ENCODE results near the gene MED27. TPM values are rescaled to one million over a fixed set of nuclear protein-coding genes. Genes with fewer than 3 reads are reported as not detected.

MED27 gene
- total and polyA plus RNA-seq, 2 of the 13 experiments (the other 11 are each of a cell fraction or from before 2014, with no cell fraction given): 16.9 to 19.0 TPM

DNA sequence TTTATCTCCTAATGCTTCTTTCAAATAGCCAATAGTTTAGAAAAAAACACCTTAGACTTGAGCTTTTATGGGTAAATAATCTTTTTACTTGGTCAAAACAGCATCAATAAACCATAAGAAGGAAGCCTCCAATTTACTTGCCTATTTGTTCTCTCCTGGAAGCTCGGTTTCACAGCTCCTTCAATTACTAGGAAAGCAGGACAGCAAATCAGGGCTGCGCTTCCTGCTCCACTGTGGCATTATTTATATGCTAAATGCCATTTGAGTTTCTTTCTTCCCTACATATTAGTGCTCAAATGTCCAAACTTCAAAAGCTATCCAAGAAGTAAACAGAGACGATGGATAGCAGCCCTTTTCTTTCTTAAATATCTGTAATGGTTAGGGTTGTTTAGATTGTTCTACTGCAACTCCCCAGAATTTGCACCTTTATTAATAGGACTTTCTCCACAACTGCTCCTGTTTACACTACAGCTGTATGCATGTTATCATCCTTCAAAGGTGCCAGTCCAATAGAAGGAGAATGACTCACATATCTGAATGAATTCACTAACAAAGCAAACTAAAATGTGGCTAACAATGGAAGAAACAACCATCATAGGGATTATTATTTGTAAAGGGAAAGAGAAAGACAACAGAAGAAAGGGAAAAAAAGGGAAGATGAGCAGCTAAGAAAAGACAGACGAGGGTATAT, 58.7 kb downstream of the MED27 start (continued):
- TF ChIP-seq PCBP1 (IDR thresholded peaks at IDR 0.05; ENCODE audit: borderline replicate concordance, low read depth, low read length) (no peak), ZNF567 (CRISPR knock-in tag; IDR thresholded peaks at IDR 0.05; ENCODE audit: borderline replicate concordance) (no peak), ZNF180 (CRISPR knock-in tag; IDR thresholded peaks at IDR 0.05; ENCODE audit: borderline replicate concordance, low read depth) (no peak), ZNF564 (CRISPR knock-in tag; IDR thresholded peaks at IDR 0.05) (no peak)
- TF ChIP-seq, protein P1, sequence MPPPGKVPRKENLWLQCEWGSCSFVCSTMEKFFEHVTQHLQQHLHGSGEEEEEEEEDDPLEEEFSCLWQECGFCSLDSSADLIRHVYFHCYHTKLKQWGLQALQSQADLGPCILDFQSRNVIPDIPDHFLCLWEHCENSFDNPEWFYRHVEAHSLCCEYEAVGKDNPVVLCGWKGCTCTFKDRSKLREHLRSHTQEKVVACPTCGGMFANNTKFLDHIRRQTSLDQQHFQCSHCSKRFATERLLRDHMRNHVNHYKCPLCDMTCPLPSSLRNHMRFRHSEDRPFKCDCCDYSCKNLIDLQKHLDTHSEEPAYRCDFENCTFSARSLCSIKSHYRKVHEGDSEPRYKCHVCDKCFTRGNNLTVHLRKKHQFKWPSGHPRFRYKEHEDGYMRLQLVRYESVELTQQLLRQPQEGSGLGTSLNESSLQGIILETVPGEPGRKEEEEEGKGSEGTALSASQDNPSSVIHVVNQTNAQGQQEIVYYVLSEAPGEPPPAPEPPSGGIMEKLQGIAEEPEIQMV (CRISPR knock-in tag; IDR thresholded peaks at IDR 0.05; ENCODE audit: low read depth): no peak

DNA sequence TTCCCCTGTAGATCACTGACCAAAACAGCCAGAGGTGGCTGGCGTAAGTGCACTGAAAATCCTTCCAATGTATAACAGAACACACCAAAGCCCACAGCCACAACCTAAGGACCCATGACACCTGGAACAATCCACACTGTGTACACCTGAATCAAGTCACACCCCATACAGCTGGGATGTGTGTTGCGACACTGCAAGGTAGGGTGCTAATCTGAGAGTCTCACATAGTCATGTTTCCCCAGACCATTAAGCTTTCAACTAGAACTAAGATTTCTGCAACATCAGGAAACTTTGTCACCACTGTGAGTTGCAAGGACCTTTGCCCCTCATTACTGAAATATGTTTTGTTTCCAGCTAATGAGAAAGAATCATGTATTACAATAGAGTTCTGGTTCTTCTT, 59.4 kb downstream of the MED27 start:
- Histone ChIP-seq H3K4me2 (ENCODE audit: low read depth, low read length) (no peak overlapping the region), H3K36me3 (replicated peaks in 1 of 2; ENCODE audit: control insufficient read depth in 1 of 2, insufficient read depth in 2 of 2, low read length in 2 of 2) (no peaks in the 10 kb centered on the region), H3K27me3 (ENCODE audit: control insufficient read depth in 1 of 2, insufficient read depth in 2 of 2, low read length in 2 of 2) (no peaks in the 10 kb centered on the region), H3K27ac (ENCODE audit: extremely low read length, insufficient read depth, low read length) (no peak overlapping the region), H2AFZ (ENCODE audit: low read length) (no peak overlapping the region), H3K4me3 (replicated peaks in 1 of 3; ENCODE audit: insufficient read depth in 1 of 3, low read depth in 2 of 3, low read length in 3 of 3) (no peak overlapping the region), H3K79me2 (ENCODE audit: insufficient read depth, low read length) (peaks cover 2% of the 10 kb centered on the region), H3K9ac (ENCODE audit: insufficient read depth, low read depth, low read length) (no peak overlapping the region), H3K9me3 (ENCODE audit: low read length) (no peaks in the 10 kb centered on the region), H4K20me1 (ENCODE audit: insufficient read depth, low read length) (no peaks in the 10 kb centered on the region), H3K4me1 (ENCODE audit: insufficient read depth, low read length) (peaks cover 21% of the 10 kb centered on the region)
- ATAC-seq: no peak
- no peak for FAIRE-seq
- DNase-seq (ENCODE audit: low spot score): no peak
- CTCF ChIA-PET (ENCODE audit: low intra/inter-chr PET ratio, low total read pairs): no interaction called here
- intact Hi-C loops (cut with micrococcal nuclease; ENCODE audit: unreplicated experiment) (no loop called here), in situ Hi-C loops (cut with HindIII; ENCODE audit: extremely low pct_ligation_motif_present, low pct_unique_long_range_greater_than_20kb) (loop anchor here (10.0 kb wide), 1 partner anchor 55 kb away; no protein-coding TSS in a partner anchor)
- BruUV-seq (replicated peaks): no TSS peak
- 100% methylated on average over 2 of the region's 2 CpGs for WGBS (ENCODE audit: low lambda C conversion rate)
- POLR2A ChIA-PET: no interaction called here
- no peak for TF ChIP-seq SALL2 (CRISPR knock-in tag; IDR thresholded peaks at IDR 0.05)
- TF ChIP-seq, protein P2, sequence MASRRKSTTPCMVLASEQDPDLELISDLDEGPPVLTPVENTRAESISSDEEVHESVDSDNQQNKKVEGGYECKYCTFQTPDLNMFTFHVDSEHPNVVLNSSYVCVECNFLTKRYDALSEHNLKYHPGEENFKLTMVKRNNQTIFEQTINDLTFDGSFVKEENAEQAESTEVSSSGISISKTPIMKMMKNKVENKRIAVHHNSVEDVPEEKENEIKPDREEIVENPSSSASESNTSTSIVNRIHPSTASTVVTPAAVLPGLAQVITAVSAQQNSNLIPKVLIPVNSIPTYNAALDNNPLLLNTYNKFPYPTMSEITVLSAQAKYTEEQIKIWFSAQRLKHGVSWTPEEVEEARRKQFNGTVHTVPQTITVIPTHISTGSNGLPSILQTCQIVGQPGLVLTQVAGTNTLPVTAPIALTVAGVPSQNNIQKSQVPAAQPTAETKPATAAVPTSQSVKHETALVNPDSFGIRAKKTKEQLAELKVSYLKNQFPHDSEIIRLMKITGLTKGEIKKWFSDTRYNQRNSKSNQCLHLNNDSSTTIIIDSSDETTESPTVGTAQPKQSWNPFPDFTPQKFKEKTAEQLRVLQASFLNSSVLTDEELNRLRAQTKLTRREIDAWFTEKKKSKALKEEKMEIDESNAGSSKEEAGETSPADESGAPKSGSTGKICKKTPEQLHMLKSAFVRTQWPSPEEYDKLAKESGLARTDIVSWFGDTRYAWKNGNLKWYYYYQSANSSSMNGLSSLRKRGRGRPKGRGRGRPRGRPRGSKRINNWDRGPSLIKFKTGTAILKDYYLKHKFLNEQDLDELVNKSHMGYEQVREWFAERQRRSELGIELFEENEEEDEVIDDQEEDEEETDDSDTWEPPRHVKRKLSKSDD (CRISPR knock-in tag; IDR thresholded peaks at IDR 0.05; ENCODE audit: low read depth): no peak
- TF ChIP-seq ZNF160 (CRISPR knock-in tag; IDR thresholded peaks at IDR 0.05): no peak
- no peak for TF ChIP-seq ZSCAN12 (CRISPR knock-in tag; IDR thresholded peaks at IDR 0.05)
- peak; percentile 54; the same call in 1 of the 2 replicates for TF ChIP-seq CEBPG (CRISPR knock-in tag; IDR thresholded peaks at IDR 0.05)
- TF ChIP-seq KLF6 (CRISPR knock-in tag; IDR thresholded peaks at IDR 0.05): no peak
- TF ChIP-seq, protein P3, sequence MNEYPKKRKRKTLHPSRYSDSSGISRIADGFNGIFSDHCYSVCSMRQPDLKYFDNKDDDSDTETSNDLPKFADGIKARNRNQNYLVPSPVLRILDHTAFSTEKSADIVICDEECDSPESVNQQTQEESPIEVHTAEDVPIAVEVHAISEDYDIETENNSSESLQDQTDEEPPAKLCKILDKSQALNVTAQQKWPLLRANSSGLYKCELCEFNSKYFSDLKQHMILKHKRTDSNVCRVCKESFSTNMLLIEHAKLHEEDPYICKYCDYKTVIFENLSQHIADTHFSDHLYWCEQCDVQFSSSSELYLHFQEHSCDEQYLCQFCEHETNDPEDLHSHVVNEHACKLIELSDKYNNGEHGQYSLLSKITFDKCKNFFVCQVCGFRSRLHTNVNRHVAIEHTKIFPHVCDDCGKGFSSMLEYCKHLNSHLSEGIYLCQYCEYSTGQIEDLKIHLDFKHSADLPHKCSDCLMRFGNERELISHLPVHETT (CRISPR knock-in tag; conservative IDR thresholded peaks at IDR 0.05): no peak
- no peak for TF ChIP-seq ZNF225 (CRISPR knock-in tag; IDR thresholded peaks at IDR 0.05)
- peak; percentile 64; the same call in 1 of the 2 replicates for TF ChIP-seq CEBPB (IDR thresholded peaks at IDR 0.05; ENCODE audit: borderline replicate concordance, low read depth, low read length)
- no peak for TF ChIP-seq ZNF44 (CRISPR knock-in tag; IDR thresholded peaks at IDR 0.05)
- TF ChIP-seq HOXA7 (CRISPR knock-in tag; IDR thresholded peaks at IDR 0.05): no peak
- TF ChIP-seq, protein P4, sequence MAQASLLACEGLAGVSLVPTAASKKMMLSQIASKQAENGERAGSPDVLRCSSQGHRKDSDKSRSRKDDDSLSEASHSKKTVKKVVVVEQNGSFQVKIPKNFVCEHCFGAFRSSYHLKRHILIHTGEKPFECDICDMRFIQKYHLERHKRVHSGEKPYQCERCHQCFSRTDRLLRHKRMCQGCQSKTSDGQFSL (CRISPR knock-in tag; IDR thresholded peaks at IDR 0.05): no peak
- no peak for TF ChIP-seq ZNF382 (CRISPR knock-in tag; IDR thresholded peaks at IDR 0.05; ENCODE audit: borderline replicate concordance)
- no peak for TF ChIP-seq POLR2AphosphoS2 (IDR thresholded peaks at IDR 0.05; ENCODE audit: low read depth, low read length)
